ENCODE results near the gene CEMIP2. TPM values are rescaled to one million over a fixed set of nuclear protein-coding genes. Genes with fewer than 3 reads are reported as not detected.

The CEMIP2 gene
- total and polyA plus RNA-seq, 4 donors = 18.8 to 123 (median 38.6) TPM

DNA sequence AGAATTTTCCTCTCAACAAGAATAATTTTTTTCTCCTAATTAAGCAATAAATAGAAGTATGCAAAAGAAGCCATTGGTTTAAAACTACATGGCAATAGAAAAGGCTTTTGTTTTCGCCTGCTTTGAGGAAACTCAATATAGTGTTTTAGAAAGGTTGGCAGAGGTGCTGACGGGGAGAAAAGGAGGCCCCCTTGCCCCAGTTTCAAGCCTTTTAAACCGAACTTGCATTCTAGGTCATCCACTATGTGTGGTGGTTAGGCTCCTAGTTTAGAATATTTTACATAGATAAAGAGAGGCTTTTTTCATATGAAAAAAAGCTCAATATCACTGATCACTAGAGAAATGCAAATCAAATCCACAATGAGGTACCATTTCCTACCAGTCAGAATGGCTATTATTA, 33.5 kb upstream of the CEMIP2 start:
- Histone ChIP-seq H3K27me3 (ENCODE audit: control insufficient read depth in 4 of 4, insufficient read depth in 4 of 4, low read length in 3 of 4) (no peaks in the 10 kb centered on the region), H3K36me3 (ENCODE audit: control insufficient read depth in 4 of 4, insufficient read depth in 3 of 4, low read depth in 1 of 4, low read length in 3 of 4) (no peaks in the 10 kb centered on the region), H3K4me3 (ENCODE audit: low read depth in 1 of 3, low read length in 3 of 3) (no peak overlapping the region), H3K4me1 (ENCODE audit: control insufficient read depth in 4 of 4, insufficient read depth in 4 of 4, low read length in 3 of 4) (peaks cover 0 to 3% (median 2%) of the 10 kb centered on the region in 4 donors), H3K9me3 (ENCODE audit: control insufficient read depth in 4 of 4, low read length in 3 of 4) (peaks cover 0 to 7% (median under 1%) of the 10 kb centered on the region in 4 donors), H3K27ac (ENCODE audit: low read depth in 1 of 2, low read length in 2 of 2) (no peak overlapping the region), H3K9ac (ENCODE audit: low read depth in 1 of 2, low read length in 2 of 2) (no peak overlapping the region)
- 94% methylated on average over 3 of the region's 3 CpGs for WGBS
- TF ChIP-seq JUND (IDR thresholded peaks at IDR 0.05) (no peak), YY1 (IDR thresholded peaks at IDR 0.05) (no peak), RXRA (IDR thresholded peaks at IDR 0.05) (no peak), HNF4G (IDR thresholded peaks at IDR 0.05) (no peak), FOXA1 (IDR thresholded peaks at IDR 0.05) (no peak), NR2F2 (IDR thresholded peaks at IDR 0.05) (no peak)
- TF ChIP-seq, protein P1, sequence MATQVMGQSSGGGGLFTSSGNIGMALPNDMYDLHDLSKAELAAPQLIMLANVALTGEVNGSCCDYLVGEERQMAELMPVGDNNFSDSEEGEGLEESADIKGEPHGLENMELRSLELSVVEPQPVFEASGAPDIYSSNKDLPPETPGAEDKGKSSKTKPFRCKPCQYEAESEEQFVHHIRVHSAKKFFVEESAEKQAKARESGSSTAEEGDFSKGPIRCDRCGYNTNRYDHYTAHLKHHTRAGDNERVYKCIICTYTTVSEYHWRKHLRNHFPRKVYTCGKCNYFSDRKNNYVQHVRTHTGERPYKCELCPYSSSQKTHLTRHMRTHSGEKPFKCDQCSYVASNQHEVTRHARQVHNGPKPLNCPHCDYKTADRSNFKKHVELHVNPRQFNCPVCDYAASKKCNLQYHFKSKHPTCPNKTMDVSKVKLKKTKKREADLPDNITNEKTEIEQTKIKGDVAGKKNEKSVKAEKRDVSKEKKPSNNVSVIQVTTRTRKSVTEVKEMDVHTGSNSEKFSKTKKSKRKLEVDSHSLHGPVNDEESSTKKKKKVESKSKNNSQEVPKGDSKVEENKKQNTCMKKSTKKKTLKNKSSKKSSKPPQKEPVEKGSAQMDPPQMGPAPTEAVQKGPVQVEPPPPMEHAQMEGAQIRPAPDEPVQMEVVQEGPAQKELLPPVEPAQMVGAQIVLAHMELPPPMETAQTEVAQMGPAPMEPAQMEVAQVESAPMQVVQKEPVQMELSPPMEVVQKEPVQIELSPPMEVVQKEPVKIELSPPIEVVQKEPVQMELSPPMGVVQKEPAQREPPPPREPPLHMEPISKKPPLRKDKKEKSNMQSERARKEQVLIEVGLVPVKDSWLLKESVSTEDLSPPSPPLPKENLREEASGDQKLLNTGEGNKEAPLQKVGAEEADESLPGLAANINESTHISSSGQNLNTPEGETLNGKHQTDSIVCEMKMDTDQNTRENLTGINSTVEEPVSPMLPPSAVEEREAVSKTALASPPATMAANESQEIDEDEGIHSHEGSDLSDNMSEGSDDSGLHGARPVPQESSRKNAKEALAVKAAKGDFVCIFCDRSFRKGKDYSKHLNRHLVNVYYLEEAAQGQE (IDR thresholded peaks at IDR 0.05) = no peak
- TF ChIP-seq, protein P2, sequence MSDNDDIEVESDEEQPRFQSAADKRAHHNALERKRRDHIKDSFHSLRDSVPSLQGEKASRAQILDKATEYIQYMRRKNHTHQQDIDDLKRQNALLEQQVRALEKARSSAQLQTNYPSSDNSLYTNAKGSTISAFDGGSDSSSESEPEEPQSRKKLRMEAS (IDR thresholded peaks at IDR 0.05) = no peak
- DNase-seq (ENCODE audit: low spot score) = no peak

DNA sequence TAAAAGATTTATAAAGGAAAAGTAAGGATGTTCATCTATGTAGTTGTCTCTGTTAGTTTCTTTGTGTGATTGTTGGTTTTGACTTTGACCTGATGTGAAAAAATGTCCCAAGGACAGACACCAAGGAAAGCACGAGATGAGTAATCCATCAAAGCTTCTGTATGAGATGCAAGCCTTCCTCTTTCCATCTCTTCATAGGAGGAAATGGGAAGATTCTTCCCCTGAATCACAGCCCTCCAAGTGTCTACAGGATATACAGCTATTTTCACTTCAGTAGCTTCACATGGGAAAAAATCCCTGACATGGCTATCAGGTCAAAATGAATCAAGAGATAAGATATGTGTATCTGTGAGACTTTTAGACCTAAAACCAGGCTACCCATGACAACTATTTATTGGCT, 29.0 kb upstream of the CEMIP2 start:
- H3K9me3 ChIP-seq (ENCODE audit: control insufficient read depth in 4 of 4, low read length in 3 of 4) = peaks cover 0 to 7% (median under 1%) of the 10 kb centered on the region in 4 donors
- H3K4me3 ChIP-seq (ENCODE audit: low read depth in 1 of 3, low read length in 3 of 3) = no peak overlapping the region
- WGBS = 78% methylated on average over 1 of the region's 1 CpG
- peaks cover 0 to 9% (median 3%) of the 10 kb centered on the region in 4 donors for H3K4me1 ChIP-seq (ENCODE audit: control insufficient read depth in 4 of 4, insufficient read depth in 4 of 4, low read length in 3 of 4)
- TF ChIP-seq, protein P3, sequence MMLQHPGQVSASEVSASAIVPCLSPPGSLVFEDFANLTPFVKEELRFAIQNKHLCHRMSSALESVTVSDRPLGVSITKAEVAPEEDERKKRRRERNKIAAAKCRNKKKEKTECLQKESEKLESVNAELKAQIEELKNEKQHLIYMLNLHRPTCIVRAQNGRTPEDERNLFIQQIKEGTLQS (IDR thresholded peaks at IDR 0.05) = no peak
- TF ChIP-seq, protein P2 (IDR thresholded peaks at IDR 0.05) = no peak
- TF ChIP-seq RAD21 (IDR thresholded peaks at IDR 0.05) (no peak), GABPA (IDR thresholded peaks at IDR 0.05 in 1 of 2, conservative IDR thresholded peaks at IDR 0.05 in 1 of 2) (no peak), JUND (IDR thresholded peaks at IDR 0.05) (no peak), HNF4A (conservative IDR thresholded peaks at IDR 0.05) (no peak), RXRA (IDR thresholded peaks at IDR 0.05) (no peak), SP1 (IDR thresholded peaks at IDR 0.05) (no peak), NR2F2 (IDR thresholded peaks at IDR 0.05) (no peak), FOXA1 (IDR thresholded peaks at IDR 0.05) (no peak), FOXA2 (IDR thresholded peaks at IDR 0.05) (no peak), YY1 (IDR thresholded peaks at IDR 0.05) (no peak), HNF4G (IDR thresholded peaks at IDR 0.05) (no peak), TAF1 (conservative IDR thresholded peaks at IDR 0.05) (no peak)
- TF ChIP-seq, protein P1 (IDR thresholded peaks at IDR 0.05) = no peak
- TF ChIP-seq, protein P4, sequence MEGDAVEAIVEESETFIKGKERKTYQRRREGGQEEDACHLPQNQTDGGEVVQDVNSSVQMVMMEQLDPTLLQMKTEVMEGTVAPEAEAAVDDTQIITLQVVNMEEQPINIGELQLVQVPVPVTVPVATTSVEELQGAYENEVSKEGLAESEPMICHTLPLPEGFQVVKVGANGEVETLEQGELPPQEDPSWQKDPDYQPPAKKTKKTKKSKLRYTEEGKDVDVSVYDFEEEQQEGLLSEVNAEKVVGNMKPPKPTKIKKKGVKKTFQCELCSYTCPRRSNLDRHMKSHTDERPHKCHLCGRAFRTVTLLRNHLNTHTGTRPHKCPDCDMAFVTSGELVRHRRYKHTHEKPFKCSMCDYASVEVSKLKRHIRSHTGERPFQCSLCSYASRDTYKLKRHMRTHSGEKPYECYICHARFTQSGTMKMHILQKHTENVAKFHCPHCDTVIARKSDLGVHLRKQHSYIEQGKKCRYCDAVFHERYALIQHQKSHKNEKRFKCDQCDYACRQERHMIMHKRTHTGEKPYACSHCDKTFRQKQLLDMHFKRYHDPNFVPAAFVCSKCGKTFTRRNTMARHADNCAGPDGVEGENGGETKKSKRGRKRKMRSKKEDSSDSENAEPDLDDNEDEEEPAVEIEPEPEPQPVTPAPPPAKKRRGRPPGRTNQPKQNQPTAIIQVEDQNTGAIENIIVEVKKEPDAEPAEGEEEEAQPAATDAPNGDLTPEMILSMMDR (IDR thresholded peaks at IDR 0.05; ENCODE audit: low read depth, low read length, missing input control) = no peak
- H3K27me3 ChIP-seq (ENCODE audit: control insufficient read depth in 4 of 4, insufficient read depth in 4 of 4, low read length in 3 of 4) = no peaks in the 10 kb centered on the region
- no peaks in the 10 kb centered on the region for H3K36me3 ChIP-seq (ENCODE audit: control insufficient read depth in 4 of 4, insufficient read depth in 3 of 4, low read depth in 1 of 4, low read length in 3 of 4)
- no peak overlapping the region for H3K9ac ChIP-seq (ENCODE audit: low read depth in 1 of 2, low read length in 2 of 2)
- no peak for DNase-seq (ENCODE audit: low spot score)
- H3K27ac ChIP-seq (ENCODE audit: low read depth in 1 of 2, low read length in 2 of 2) = no peak overlapping the region

Data from liver (tissue), 9 donors.